GM23248 (cell line): ENCODE results near the gene YIF1B.

Experiments used
- EZH2 ChIP-seq: fragments of 200-600 bp; sonication (generic); IDR thresholded peaks from 2 replicates; pipeline ENCODE4 v1.6.1; 2018; ENCODE audit warnings: antibody characterized with exemption, mild to moderate bottlenecking; ENCODE audit not compliant: insufficient read depth, poor library complexity, severe bottlenecking
- EZH2phosphoT487 ChIP-seq: fragments of 200-600 bp; sonication (generic); IDR thresholded peaks from 2 replicates; pipeline ENCODE4 v1.6.1; 2018; ENCODE audit warnings: antibody characterized with exemption, moderate library complexity, mild to moderate bottlenecking, low read depth; ENCODE audit not compliant: insufficient read depth

GRCh38 chr19:38333245-38333644 is 17.5 kb upstream of the YIF1B start:
- no peak for TF ChIP-seq EZH2
- TF ChIP-seq EZH2phosphoT487: no peak
